NCI-H69 (cell line): ENCODE data around the gene NOX3.

Source experiments
- DNase-seq: peaks from one replicate; lab custom pipeline; 2025; lab: John Stamatoyannopoulos, UW

Gene NOX3

DNA sequence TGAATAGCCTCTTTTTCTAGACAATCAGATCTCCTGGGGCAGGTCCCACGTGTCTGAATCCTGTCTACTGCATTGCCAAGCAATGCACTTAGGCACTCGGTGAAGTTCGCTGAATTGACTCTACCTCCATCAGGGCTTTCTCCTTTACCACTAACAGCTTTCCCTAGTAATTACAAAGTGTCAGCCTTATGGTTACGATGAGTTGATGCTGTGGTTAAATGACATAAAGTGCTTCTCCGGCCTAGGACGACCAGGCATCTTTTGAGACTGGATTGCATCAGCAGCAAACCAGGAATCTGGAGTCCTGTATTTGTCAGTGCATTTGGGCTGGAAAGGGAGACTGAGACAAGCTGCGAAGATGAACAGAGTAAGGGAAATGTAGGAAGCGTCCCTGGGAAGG lies 21.5 kb downstream of the NOX3 start:
- DNase-seq: no peak

DNA sequence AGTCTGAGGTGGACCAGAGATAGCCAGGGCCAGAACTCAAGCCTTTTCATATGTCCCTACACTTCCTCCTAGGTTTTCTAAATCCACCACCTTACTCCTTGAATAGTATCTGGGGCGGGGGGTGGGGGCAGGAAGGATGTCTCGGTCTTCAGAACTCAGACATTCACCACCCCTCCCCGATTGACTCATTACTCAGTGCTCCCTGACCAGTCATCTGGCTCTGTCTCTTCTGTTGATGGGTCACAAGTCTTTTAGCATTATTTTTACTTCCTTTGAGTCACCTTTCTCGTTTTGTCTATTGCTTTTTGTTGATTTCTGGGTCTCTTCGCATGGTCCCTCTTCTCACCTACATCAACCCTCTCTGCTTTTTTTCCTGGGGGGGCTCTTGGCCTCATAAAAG lies 23.3 kb downstream of the NOX3 start:
- DNase-seq: no peak

GRCh38 chr6:155429321-155429893 lies 26.2 kb downstream of the NOX3 start:
- no peak for DNase-seq

DNA sequence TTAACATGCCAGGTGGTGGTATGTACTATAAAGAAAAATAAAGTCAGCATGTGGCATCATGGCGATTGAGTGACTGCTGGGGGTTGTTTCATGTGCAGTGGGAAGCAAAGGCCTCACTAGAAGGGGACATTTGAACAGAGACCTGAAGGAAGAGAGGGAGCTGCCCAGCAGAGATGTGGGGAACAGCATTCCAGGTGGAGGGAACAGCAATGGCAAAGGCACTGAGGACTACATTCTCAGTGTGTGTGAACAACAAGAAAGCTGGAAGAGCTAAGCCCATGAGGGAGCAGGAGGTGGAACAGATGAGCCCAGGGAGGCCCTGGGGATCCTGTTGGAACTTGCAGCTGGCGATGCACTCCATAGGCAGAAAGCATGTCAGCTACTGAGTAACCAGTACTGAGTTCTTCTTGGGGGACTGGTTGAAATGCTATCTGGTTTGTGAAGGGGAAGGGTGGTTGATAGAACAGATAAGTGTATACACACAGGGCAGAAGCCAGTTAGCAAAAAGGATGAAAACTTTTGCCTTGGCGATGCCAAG lies 29.2 kb downstream of the NOX3 start:
- DNase-seq: no peak

DNA sequence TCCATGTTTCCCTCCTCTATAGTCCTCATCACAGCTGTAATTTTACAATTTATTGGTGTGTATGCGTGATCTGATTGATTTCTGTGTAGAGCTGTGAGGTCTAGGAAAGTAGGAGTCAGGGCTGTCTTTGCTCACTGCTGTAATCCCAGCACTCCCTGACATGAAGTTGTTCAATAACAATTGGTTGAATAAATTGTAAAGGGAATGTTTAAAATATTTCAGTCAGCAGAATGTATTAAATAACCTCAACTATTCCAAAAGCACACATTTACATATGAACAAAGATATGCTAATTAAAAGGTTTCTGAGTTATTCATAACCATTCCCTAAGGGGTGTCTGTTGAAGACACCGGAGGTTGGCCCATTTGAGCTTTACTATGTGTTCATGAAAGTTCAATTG lies 31.5 kb downstream of the NOX3 start:
- no peak for DNase-seq

DNA sequence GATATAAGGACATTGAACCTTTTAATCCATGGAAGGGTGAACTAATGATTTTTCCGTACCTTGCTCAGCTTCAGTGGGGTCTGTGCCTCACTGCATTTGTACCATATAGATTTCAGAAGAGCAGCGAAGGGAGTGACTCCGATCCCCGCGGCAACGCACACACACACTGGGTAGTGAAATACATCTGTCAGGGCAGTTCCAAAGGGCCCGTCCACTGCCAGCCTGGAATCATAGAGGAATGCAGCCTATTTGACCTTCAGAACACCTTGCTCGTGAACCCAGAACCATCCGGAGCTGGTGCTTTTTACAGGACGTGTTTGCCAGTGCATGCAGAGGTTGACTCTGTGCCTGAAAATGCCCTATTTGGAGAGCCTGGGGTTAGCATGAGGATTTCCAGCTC lies 33.0 kb downstream of the NOX3 start:
- DNase-seq: no peak

DNA sequence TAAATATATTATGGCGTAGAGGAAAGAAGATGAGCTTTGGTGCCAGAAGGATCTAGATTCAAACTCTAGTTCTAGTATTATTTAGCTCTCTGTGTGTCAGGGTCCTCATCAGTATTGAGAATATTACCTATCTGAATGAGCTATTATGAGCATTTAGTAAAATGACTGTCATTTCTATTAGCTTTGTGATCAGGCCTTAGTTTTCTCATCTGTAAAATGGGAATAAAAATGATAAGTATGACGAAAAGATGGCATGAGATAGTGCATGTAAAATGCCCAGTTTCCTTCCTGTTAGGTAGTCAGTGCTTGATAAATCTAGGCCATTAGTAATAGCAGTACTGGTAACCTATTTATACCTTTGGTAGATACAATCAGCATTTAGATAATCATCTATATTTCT lies 35.1 kb downstream of the NOX3 start:
- DNase-seq: no peak

DNA sequence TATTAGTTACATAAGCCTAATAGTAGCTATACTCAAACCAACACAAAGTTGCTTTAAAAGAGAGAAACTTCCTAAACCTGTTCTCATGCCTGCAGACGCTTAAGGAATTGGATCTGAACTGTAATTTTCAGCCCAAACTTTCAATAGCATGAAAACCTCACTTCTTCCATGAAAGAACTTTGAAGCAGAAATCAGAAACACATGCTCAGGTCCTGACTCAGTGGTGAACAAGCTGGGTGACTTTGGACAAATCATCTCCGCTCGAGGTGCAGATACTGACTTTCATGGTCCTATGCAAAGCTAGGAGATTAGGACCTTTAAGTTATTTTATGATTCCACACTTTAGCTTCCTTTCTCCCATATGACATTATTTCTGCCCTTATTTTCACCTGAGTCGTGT lies 36.5 kb downstream of the NOX3 start:
- DNase-seq: no peak

DNA sequence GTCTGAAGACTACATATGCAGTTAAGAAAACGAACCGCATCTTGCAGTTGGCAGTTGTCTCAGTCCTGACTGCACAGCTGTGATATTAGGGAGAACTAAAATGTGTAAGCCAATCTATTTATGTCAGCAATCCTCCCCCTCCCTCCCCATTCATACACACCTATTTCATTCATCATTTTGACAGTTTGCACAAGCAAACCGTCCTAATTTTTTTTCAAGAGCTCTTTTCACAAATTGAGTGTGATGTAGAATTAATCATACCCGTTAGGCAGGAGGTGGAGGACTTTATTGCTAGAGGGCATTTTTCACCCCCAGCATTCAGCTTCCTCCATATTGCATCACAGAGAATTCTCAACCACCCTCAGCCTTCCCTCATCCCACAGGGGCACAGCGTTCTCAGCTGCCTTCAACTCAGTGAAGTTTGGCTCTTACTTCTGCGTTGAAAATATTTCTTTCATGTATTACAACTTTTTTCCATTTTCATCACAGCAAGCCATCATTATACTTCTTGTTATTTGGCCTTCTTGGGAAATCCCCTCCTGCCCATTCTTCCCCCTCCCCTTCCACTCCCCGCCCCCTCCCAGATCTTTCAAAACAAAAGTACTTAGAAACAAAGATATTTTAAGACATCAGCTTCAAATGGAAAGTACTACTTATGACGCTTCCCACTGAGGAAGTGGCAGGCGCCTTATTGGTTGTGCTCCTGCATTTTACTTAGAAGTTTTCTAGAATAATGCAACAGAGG lies 37.5 kb downstream of the NOX3 start:
- peak; percentile 92 for DNase-seq

- DNase-seq: peak; percentile 37
Observed at GRCh38 chr6:155417454-155417853, 38.2 kb downstream of the NOX3 start.

- peak; percentile 9 for DNase-seq
Observed at GRCh38 chr6:155415953-155416352, 39.7 kb downstream of the NOX3 start.

DNA sequence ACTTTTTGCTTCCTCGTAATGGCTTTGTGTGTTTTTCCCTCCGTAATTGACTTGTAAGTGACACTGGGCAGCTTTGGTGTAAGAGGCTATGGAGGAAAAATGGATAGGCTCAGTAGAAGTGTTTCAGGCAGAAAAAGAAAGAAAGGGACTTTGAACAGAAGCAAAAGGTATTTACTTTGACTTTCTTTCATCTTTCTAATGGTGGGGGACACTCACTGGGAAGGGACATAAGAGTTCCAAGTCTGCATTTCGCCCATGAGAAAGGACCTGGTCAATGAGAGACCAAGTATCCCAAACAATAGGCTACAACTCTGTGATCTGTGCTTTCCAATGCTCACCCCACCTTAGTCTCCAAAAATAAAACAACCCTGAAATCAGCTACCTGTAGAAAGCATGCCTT lies 41.6 kb downstream of the NOX3 start:
- no peak for DNase-seq

GRCh38 chr6:155412335-155412734 lies 43.3 kb downstream of the NOX3 start:
- DNase-seq: no peak

DNA sequence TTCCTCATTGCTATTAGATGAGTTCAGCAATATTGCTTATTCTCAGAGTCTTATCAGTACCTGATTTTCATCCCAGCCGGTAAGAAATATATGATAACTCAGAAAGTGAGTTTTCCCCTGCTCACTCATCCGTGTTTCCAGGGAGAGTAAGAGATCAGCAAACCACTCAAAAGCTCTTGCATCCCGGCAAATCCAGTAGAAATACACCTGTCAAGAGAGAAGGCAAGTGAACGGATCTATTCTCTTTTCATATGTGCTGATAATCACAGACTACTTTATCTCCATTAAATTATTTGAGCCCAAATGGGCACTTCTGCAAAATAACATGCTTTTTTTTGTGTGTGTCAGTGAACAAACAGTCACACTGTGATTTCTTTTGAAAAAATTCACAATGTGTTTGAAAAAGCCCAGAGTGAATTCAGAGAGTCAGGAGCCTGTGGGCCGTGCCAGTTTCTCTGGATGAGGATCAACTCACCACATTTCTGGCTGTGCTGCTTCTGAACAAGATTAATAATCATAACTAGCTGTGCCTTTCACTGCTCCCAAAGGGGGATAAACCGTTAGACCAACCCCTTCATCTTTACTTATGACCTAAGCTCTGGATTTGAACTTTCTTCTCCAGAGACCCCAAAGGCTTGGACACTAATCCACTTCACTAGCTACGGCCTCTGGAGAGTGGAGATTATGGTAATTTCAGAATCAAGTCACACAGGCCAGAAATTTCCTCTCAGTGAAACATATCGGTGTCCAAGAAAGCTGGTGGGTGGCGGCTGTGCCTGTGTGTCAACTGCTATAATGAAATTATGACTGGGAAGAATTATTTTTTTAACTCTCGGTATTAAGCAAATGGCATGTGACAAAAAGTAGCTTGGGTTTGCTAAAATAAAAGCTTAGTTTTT lies 44.2 kb downstream of the NOX3 start:
- DNase-seq: peak; percentile 58

GRCh38 chr6:155409391-155409790 lies 46.2 kb downstream of the NOX3 start:
- DNase-seq: no peak

DNA sequence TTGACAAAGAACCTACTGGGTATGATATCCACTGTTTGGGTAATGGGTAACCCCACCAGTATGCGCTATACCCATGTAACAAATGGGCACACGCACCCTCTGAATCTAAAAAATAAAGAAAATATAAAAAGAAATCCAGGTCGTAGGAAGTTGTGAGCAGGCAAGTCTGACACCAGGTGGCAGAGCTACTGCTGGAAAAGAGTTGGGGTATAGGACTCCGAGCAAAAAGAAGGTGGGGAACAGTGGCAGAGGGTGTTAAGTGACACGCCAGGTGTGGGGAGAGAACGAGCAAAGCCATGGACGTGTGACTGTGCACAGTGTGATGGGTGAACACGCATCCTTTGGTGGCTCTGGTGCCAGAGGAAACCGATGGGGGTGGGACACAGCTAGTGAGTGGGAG lies 46.7 kb downstream of the NOX3 start:
- no peak for DNase-seq

DNA sequence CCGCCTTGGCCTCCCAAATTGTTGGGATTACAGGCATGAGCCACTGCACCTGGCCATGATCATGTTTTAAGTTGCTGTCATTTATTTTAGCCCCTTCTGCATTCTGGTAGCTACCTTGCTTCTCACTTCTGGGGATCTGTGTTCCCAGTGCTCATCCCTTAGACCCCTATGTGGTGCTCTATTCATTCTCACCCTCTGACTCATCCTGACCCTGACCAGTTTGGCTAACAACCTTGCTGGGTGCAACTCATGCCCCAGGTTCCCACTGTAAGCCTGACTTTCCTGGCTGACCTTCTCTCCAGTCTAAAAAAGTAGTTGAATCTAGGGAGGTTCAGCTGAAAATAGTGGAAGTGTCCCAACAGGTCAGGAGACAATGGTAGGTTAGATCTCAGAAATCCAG lies 47.4 kb downstream of the NOX3 start:
- DNase-seq: no peak

DNA sequence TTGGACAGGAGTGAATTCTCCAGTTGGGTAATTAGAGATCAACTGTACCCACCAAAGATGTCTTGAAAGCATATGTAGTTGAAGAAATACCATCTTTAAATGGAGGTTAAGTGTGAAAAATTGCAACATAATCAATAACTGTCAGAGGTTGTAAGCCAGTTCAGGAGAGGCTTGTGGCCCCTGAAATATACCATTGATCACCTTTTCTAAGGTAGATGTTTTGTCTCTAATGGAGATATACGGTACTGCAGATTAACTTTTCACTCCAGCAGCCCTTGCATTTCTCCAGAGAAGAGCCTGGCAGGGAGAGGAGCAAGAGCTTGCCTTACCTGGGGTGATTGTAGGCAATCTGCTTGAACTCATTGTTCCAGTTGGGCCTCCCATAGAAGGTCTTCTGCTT lies 48.8 kb downstream of the NOX3 start:
- DNase-seq: no peak

GRCh38 chr6:155404937-155405336 lies 50.7 kb downstream of the NOX3 start:
- peak; percentile 34 for DNase-seq

GRCh38 chr6:155402656-155403304 lies 52.9 kb downstream of the NOX3 start:
- no peak for DNase-seq

DNA sequence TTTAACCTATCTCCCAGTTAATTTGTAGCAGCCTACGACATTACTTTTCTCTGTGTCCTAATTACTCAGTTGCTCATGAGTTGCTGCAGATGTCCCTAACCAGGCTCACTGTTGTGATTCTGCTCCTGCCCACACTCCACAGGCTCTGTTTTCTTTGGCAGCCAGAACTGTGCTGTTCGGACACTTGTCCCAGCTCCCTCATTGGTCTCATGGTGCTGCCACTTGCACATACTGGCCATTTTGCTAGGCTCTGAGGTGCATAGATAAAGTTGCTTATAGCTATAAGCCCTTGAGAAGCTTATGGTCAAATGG lies 55.0 kb downstream of the NOX3 start:
- peak; percentile 33 for DNase-seq
